ENCODE results near the gene GMEB1.
"Not testable (repeated sequence)": the region's sequence is repeated elsewhere in the genome, so short reads cannot be mapped to it uniquely, and the experiment has no call there.

Gene GMEB1

GRCh38 chr1:28716336-28716735 is 47.8 kb downstream of the GMEB1 start:
- Mint-ChIP-seq H3K4me3 (no peak overlapping the region), H3K4me1 (ENCODE audit: low read depth) (peaks cover 2% of the 10 kb centered on the region), H3K9me3 (no peaks in the 10 kb centered on the region), H3K27ac (no peak overlapping the region), H3K27me3 (ENCODE audit: low read depth) (no peaks in the 10 kb centered on the region), H3K36me3 (ENCODE audit: low read depth) (peaks cover 33% of the 10 kb centered on the region)
- no peak for DNase-seq (ENCODE audit: low spot score)

DNA sequence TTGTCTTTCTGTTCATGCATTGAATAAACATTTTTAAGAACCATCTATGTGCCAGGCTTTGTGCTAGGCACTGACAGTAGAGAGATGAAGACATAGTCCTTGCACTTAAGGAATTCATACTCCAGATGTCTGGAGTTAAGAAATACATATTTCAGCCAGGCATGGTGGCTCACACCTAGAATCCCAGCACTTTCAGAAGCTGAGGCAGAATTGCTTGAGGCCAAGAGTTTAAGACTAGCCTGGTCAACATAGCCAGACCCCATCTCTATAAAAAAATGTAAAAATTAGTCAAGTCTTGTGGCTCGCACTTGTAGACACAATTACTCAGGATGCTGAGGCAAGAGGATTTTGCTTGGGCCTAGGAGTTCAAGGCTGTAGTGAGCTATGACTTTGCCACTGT is 49.6 kb downstream of the GMEB1 start:
- Mint-ChIP-seq H3K36me3 (ENCODE audit: low read depth) (peaks cover 25% of the 10 kb centered on the region), H3K27ac (no peak overlapping the region), H3K4me1 (ENCODE audit: low read depth) (peaks cover 2% of the 10 kb centered on the region), H3K27me3 (ENCODE audit: low read depth) (no peaks in the 10 kb centered on the region), H3K4me3 (no peak overlapping the region), H3K9me3 (no peaks in the 10 kb centered on the region)
- DNase-seq (ENCODE audit: low spot score) = no peak

- Mint-ChIP-seq H3K27me3 (ENCODE audit: low read depth) (no peaks in the 10 kb centered on the region), H3K9me3 (no peaks in the 10 kb centered on the region), H3K4me1 (ENCODE audit: low read depth) (peaks cover 2% of the 10 kb centered on the region), H3K27ac (no peak overlapping the region), H3K36me3 (ENCODE audit: low read depth) (peaks cover 19% of the 10 kb centered on the region), H3K4me3 (no peak overlapping the region)
- no peak for DNase-seq (ENCODE audit: low spot score)
These were observed 50.2 kb downstream of the GMEB1 start for GRCh38 chr1:28718586-28719331.

DNA sequence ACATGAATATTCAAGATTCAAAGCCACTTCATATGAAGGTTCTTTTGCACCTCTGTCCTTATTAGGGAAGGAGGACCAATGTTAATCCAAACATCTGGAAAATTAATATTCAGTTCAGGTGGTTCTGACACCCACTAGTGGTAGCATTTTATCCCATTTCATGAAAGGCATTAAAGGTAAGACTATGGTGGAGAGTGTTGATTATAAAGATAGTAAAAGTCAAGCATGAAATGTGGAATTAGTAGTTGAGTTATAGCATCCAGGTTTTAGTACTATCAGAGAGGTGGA is 50.7 kb downstream of the GMEB1 start:
- no peak overlapping the region for H3K4me3 Mint-ChIP-seq
- peaks cover 2% of the 10 kb centered on the region for H3K4me1 Mint-ChIP-seq (ENCODE audit: low read depth)
- H3K36me3 Mint-ChIP-seq (ENCODE audit: low read depth) = peaks cover 15% of the 10 kb centered on the region
- H3K9me3 Mint-ChIP-seq = no peaks in the 10 kb centered on the region
- no peaks in the 10 kb centered on the region for H3K27me3 Mint-ChIP-seq (ENCODE audit: low read depth)
- no peak for DNase-seq (ENCODE audit: low spot score)
- H3K27ac Mint-ChIP-seq = no peak overlapping the region

DNA sequence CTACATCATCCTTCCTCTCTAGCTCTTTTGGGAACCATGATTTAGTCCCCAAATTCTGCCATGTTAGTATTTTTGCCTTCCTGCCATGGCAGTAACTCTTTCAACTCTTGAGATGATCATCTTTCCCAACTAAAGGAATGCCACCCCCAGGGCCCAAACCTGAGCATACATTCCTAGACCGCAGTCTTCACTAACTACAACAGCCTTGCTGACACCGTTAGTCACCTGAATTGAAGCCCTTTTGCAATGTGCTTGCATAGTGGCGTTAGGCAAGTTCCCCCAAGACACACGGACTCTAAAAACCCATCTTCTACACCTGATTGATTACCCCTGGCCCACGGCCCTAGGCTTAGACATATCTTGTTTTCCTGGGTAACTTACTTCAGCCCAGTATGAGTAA is 51.8 kb downstream of the GMEB1 start:
- Mint-ChIP-seq H3K36me3 (ENCODE audit: low read depth) (peaks cover 7% of the 10 kb centered on the region), H3K27me3 (ENCODE audit: low read depth) (no peaks in the 10 kb centered on the region), H3K4me1 (ENCODE audit: low read depth) (no peaks in the 10 kb centered on the region), H3K9me3 (no peaks in the 10 kb centered on the region), H3K27ac (no peak overlapping the region), H3K4me3 (no peak overlapping the region)
- no peak for DNase-seq (ENCODE audit: low spot score)

DNA sequence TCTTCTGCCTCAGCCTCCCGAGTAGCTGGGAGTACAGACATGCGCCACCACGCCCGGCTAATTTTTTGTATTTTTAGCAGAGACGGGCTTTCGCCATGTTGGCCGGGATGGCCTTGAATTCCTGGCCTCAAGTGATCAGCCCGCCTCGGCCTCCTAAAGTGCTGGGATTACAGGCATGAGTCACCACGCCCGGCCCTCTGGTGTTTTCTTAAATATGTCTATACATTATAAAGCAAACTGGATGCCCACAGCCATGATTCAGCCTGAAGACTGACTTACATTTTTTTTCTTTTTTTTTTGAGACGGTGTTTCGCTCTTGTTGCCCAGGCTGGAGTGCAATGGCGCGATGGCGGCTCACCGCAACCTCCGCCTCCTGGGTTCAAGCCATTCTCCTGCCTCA is 53.3 kb downstream of the GMEB1 start:
- not testable (repeated sequence) for H3K4me3 Mint-ChIP-seq; H3K27ac Mint-ChIP-seq; H3K36me3 Mint-ChIP-seq (ENCODE audit: low read depth); H3K27me3 Mint-ChIP-seq (ENCODE audit: low read depth); DNase-seq (ENCODE audit: low spot score); H3K4me1 Mint-ChIP-seq (ENCODE audit: low read depth); H3K9me3 Mint-ChIP-seq

GRCh38 chr1:28725365-28725764 is 56.8 kb downstream of the GMEB1 start:
- H3K36me3 Mint-ChIP-seq (ENCODE audit: low read depth); DNase-seq (ENCODE audit: low spot score); H3K9me3 Mint-ChIP-seq; H3K4me1 Mint-ChIP-seq (ENCODE audit: low read depth); H3K4me3 Mint-ChIP-seq; H3K27ac Mint-ChIP-seq; H3K27me3 Mint-ChIP-seq (ENCODE audit: low read depth): not testable (repeated sequence)

- Mint-ChIP-seq H3K36me3 (ENCODE audit: low read depth) (peaks cover 29% of the 10 kb centered on the region), H3K9me3 (no peaks in the 10 kb centered on the region), H3K27ac (peak overlapping the region; percentile 95), H3K4me1 (ENCODE audit: low read depth) (peaks cover 25% of the 10 kb centered on the region), H3K27me3 (ENCODE audit: low read depth) (no peaks in the 10 kb centered on the region), H3K4me3 (peak overlapping the region; percentile 93)
- DNase-seq (ENCODE audit: low spot score) = no peak
These were observed 67.4 kb downstream of the GMEB1 start for GRCh38 chr1:28735961-28736449.

DNA sequence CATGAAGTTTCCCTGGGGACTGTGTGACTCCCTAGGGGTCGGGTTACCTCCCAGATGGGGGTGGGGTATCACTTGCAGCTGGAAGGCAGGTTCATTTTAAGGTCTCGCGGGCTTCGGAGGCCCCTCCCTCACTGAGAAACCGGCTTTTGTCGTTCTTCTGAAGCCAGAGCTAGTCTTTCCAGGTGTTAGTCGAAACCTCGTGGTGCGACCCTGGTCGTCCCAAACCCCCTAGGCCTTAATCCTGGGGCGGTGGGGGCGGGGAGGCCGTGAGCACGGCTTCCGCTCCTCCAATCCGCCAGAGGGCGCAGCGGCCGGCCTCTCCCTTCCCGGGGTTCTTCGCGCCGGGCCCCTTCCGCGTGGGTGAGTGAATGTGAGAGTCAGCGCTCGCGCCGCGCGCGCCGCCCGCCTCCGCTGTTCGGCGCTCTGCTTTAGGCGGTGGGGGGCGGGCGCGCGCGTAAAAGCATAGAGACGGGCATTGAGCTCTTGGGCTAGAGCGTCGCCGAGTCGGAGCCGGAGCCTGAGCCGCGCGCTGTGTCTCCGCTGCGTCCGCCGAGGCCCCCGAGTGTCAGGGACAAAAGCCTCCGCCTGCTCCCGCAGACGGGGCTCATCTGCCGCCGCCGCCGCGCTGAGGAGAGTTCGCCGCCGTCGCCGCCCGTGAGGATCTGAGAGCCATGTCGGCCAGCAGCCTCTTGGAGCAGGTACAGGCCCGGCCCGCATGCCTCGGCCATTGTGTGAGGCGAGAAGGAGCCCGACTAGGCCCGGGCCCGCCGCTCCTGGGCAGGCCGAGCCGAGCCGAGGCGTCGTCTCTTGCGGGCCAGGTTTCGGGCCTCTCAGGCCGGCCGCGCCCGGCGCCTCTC is 68.1 kb downstream of the GMEB1 start, which contains the start of gene YTHDF2:
Gene YTHDF2, plus strand, starts transcription at position 491 of the 857 bp plus-strand sequence. Its CDS starts 181 bp downstream, at position 672.
- peaks cover 25% of the 10 kb centered on the region for H3K4me1 Mint-ChIP-seq (ENCODE audit: low read depth)
- peaks cover 31% of the 10 kb centered on the region for H3K36me3 Mint-ChIP-seq (ENCODE audit: low read depth)
- no peaks in the 10 kb centered on the region for H3K9me3 Mint-ChIP-seq
- H3K27me3 Mint-ChIP-seq (ENCODE audit: low read depth) = no peaks in the 10 kb centered on the region
- peak within 1 kb of the TSS; percentile 95 for H3K27ac Mint-ChIP-seq
- peak; percentile 97 for DNase-seq (ENCODE audit: low spot score)
- peak within 1 kb of the TSS; percentile 93 for H3K4me3 Mint-ChIP-seq

DNA sequence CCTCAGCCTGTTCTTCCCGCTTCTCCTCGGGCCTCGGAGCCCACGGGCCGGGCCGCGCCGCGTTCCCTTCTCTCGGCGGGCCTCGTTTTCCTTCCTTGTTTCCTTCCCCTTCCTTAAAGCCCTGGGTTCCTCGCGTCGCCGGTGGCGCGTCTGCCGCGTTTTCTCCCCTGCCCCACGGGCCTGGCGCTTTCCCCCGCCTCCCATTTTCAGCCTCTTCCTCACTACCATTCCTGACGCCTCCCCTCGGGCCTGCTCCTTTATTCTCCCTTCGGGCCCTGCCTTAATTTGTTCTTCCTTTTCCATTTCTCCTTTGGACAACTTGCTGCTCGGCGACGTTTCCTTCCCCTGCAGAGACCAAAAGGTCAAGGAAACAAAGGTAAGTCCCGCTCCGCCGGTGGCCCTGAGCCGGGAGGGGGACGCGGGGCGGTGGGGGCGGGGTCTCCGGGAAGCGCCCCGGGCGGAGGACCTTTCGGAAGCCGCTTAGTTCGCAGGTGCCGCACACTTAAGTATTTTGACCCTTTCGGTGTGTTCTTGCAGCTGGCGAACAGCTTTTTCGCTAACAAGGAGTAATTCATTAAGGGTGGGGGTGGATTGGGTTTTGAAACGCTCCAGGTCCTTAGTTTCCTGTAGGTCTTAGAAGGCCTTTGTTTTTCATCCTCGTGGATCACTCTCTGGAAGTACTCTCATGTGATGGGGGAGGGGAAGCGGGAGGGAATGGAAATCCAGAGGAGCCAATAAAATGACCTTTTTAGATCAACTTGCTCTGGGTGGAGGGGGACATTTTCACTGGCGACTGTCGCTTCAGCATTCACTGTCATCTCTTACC is 68.9 kb downstream of the GMEB1 start:
- peak overlapping the region; percentile 95 for H3K27ac Mint-ChIP-seq
- H3K27me3 Mint-ChIP-seq (ENCODE audit: low read depth) = no peaks in the 10 kb centered on the region
- DNase-seq (ENCODE audit: low spot score) = peak; percentile 31
- no peaks in the 10 kb centered on the region for H3K9me3 Mint-ChIP-seq
- peaks cover 29% of the 10 kb centered on the region for H3K4me1 Mint-ChIP-seq (ENCODE audit: low read depth)
- peaks cover 40% of the 10 kb centered on the region for H3K36me3 Mint-ChIP-seq (ENCODE audit: low read depth)
- H3K4me3 Mint-ChIP-seq = peak overlapping the region; percentile 93

DNA sequence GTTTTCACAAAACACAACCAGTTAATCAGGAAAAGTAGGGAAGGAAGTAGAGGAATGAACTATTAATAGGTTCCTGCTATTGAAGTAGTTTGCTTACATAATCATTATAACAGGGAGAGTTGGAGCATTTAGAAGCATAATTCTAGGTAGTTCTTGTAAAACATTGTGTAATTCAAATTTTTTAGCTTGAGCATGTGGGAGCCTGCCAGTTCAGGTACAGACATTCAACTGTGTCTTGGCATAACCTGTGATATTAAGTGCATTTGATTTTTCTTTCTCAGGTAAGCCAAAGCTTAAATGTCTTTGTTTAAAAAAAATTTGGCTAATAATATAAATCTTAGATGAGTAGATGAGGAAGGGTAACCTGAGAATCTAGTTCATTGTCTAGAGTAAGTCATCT is 71.5 kb downstream of the GMEB1 start:
- no peak for DNase-seq (ENCODE audit: low spot score)
- no peaks in the 10 kb centered on the region for H3K9me3 Mint-ChIP-seq
- H3K4me3 Mint-ChIP-seq = peak overlapping the region; percentile 93
- H3K36me3 Mint-ChIP-seq (ENCODE audit: low read depth) = peaks cover 62% of the 10 kb centered on the region
- H3K27ac Mint-ChIP-seq = no peak overlapping the region
- H3K4me1 Mint-ChIP-seq (ENCODE audit: low read depth) = peaks cover 45% of the 10 kb centered on the region
- H3K27me3 Mint-ChIP-seq (ENCODE audit: low read depth) = no peaks in the 10 kb centered on the region

GRCh38 chr1:28744184-28744583 is 75.6 kb downstream of the GMEB1 start:
- peaks cover 38% of the 10 kb centered on the region for H3K4me1 Mint-ChIP-seq (ENCODE audit: low read depth)
- H3K9me3 Mint-ChIP-seq = no peaks in the 10 kb centered on the region
- peaks cover 58% of the 10 kb centered on the region for H3K36me3 Mint-ChIP-seq (ENCODE audit: low read depth)
- DNase-seq (ENCODE audit: low spot score) = no peak
- H3K4me3 Mint-ChIP-seq = peak overlapping the region; percentile 53
- H3K27me3 Mint-ChIP-seq (ENCODE audit: low read depth) = no peaks in the 10 kb centered on the region
- H3K27ac Mint-ChIP-seq = peak overlapping the region; percentile 20

- H3K27me3 Mint-ChIP-seq (ENCODE audit: low read depth) = no peaks in the 10 kb centered on the region
These were observed 77.1 kb downstream of the GMEB1 start for GRCh38 chr1:28745653-28746173.

More at GRCh38 chr1:28745653-28746173, 77.1 kb downstream of the GMEB1 start:
- Mint-ChIP-seq H3K36me3 (ENCODE audit: low read depth) (peaks cover 55% of the 10 kb centered on the region), H3K9me3 (no peaks in the 10 kb centered on the region), H3K27ac (no peak overlapping the region), H3K4me1 (ENCODE audit: low read depth) (peaks cover 39% of the 10 kb centered on the region), H3K4me3 (no peak overlapping the region)
- DNase-seq (ENCODE audit: low spot score) = no peak

Measured in T-helper 2 cell treated with Interferon-gamma antibody and Interleukin-4, amounts not matched to agents 5 μg/mL and 100 μg/mL, for 36 hours (primary cell).